ENCODE results near the gene CDC37L1. TPM values are rescaled to one million over a fixed set of nuclear protein-coding genes. Genes with fewer than 3 reads are reported as not detected.

The CDC37L1 gene
- total RNA-seq, 4 donors from 2014 or later = 28.5 to 48.9 (median 38.0) TPM

DNA sequence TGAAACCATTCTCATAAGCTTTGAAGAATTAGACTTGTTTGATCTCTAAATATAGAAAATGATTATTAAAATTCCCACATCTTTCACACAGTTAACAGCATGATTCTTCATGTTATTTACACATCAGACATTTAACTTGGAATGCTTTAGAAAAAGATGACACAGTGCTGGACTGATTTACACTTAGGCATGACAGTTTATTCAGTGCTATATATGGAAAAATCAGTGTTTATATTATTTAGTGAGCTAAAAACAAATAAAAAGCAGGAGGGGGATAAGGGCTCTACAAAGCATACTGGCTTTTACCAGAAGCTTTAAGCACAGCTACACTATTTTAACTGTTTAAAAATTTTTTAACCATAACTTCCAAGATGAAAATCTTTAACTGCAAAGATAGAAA, 30.0 kb downstream of the CDC37L1 start:
- no peaks in the 10 kb centered on the region for H3K27me3 ChIP-seq
- H3K36me3 ChIP-seq = peaks cover 0 to 57% (median 0%) of the 10 kb centered on the region in 3 donors
- no peaks in the 10 kb centered on the region for H3K4me1 ChIP-seq
- no peak overlapping the region for H3K27ac ChIP-seq
- TF ChIP-seq POLR2A (IDR thresholded peaks at IDR 0.05) = no peak
- no peak for TF ChIP-seq CTCF (IDR thresholded peaks at IDR 0.05)
- TF ChIP-seq EP300 (IDR thresholded peaks at IDR 0.05) = no peak
- H3K9me3 ChIP-seq = no peaks in the 10 kb centered on the region
- no peak overlapping the region for H3K4me3 ChIP-seq
- DNase-seq (ENCODE audit: low spot score in 2 of 2) = no peak

GRCh38 chr9:4713849-4714248, 34.5 kb downstream of the CDC37L1 start:
- WGBS, 2 donors = 54 to 66% methylated on average over 7 of the region's 7 CpGs
- no peaks in the 10 kb centered on the region for H3K4me1 ChIP-seq
- no peak for DNase-seq (ENCODE audit: low spot score in 2 of 2)
- H3K36me3 ChIP-seq = peaks cover 0 to 61% (median 10%) of the 10 kb centered on the region in 3 donors
- no peaks in the 10 kb centered on the region for H3K27me3 ChIP-seq
- H3K9me3 ChIP-seq = no peaks in the 10 kb centered on the region
- no peak overlapping the region for H3K27ac ChIP-seq
- no peak overlapping the region for H3K4me3 ChIP-seq
- TF ChIP-seq EP300 (IDR thresholded peaks at IDR 0.05) (no peak), CTCF (IDR thresholded peaks at IDR 0.05) (no peak), POLR2A (IDR thresholded peaks at IDR 0.05) (no peak)

GRCh38 chr9:4714266-4715016, 35.1 kb downstream of the CDC37L1 start:
- no peaks in the 10 kb centered on the region for H3K9me3 ChIP-seq
- H3K4me3 ChIP-seq = no peak overlapping the region
- no peak for TF ChIP-seq POLR2A (IDR thresholded peaks at IDR 0.05)
- TF ChIP-seq CTCF (IDR thresholded peaks at IDR 0.05) = no peak
- no peak for TF ChIP-seq EP300 (IDR thresholded peaks at IDR 0.05)
- DNase-seq (ENCODE audit: low spot score in 2 of 2) = no peak
- no peak overlapping the region for H3K27ac ChIP-seq
- peaks cover 0 to 61% (median 10%) of the 10 kb centered on the region in 3 donors for H3K36me3 ChIP-seq
- no peaks in the 10 kb centered on the region for H3K4me1 ChIP-seq
- no peaks in the 10 kb centered on the region for H3K27me3 ChIP-seq
- 58 to 61% methylated on average over 9 of the region's 9 CpGs for WGBS, 2 donors

GRCh38 chr9:4716163-4716562, 36.8 kb downstream of the CDC37L1 start:
- H3K27ac ChIP-seq = no peak overlapping the region
- no peak for DNase-seq (ENCODE audit: low spot score in 2 of 2)
- WGBS, 2 donors = 80 to 88% methylated on average over 1 of the region's 1 CpG
- H3K27me3 ChIP-seq = no peaks in the 10 kb centered on the region
- no peaks in the 10 kb centered on the region for H3K4me1 ChIP-seq
- no peaks in the 10 kb centered on the region for H3K9me3 ChIP-seq
- TF ChIP-seq CTCF (IDR thresholded peaks at IDR 0.05) (no peak), EP300 (IDR thresholded peaks at IDR 0.05) (no peak), POLR2A (IDR thresholded peaks at IDR 0.05) (no peak)
- H3K36me3 ChIP-seq = peaks cover 0 to 63% (median 10%) of the 10 kb centered on the region in 3 donors
- no peak overlapping the region for H3K4me3 ChIP-seq

GRCh38 chr9:4717815-4718214, 38.4 kb downstream of the CDC37L1 start:
- WGBS, 2 donors = 89 to 90% methylated on average over 4 of the region's 4 CpGs
- no peak for DNase-seq (ENCODE audit: low spot score in 2 of 2)
- TF ChIP-seq POLR2A (IDR thresholded peaks at IDR 0.05) = no peak
- TF ChIP-seq EP300 (IDR thresholded peaks at IDR 0.05) = no peak
- no peak for TF ChIP-seq CTCF (IDR thresholded peaks at IDR 0.05)
- Histone ChIP-seq H3K9me3 (no peaks in the 10 kb centered on the region), H3K4me1 (no peaks in the 10 kb centered on the region), H3K27ac (no peak overlapping the region), H3K27me3 (no peaks in the 10 kb centered on the region), H3K4me3 (no peak overlapping the region), H3K36me3 (peaks cover 0 to 71% (median 10%) of the 10 kb centered on the region in 3 donors)

Data from tibial nerve (tissue), 4 donors.